Body of pancreas (tissue), 4 donors: ENCODE data around the gene USP54. TPM values are rescaled to one million over a fixed set of nuclear protein-coding genes. Genes with fewer than 3 reads are reported as not detected.

Experiments used
- ATAC-seq: fragments of 150-250 bp; one replicate; pipeline ENCODE4 v1.9.1; 2016
- DNase-seq, 4 donors: peaks; one replicate each; pipeline ENCODE4 v3.0.0-alpha.2; 2019
- H3K27ac ChIP-seq, 4 donors: fragments of 200-600 bp; sonication (generic); 1 replicate in 3 of 4; 2 replicates in 1 of 4; pipeline versions ENCODE4 v1.5.1 to v1.6.1; 2016 to 2019; ENCODE audit warnings: mild to moderate bottlenecking in 1 of 4, mixed read lengths in 1 of 4, moderate library complexity in 1 of 4
- H3K27me3 ChIP-seq, 2 donors: fragments of 200-600 bp; sonication (generic); one replicate each; pipeline ENCODE4 v1.6.0; 2016; ENCODE audit warnings: mild to moderate bottlenecking in 1 of 2
- H3K36me3 ChIP-seq, 2 donors: fragments of 200-600 bp; sonication (generic); replicated peaks in 1 of 2; 2 replicates each; pipeline ENCODE4 v1.5.1; 2016; ENCODE audit warnings: low read depth in 2 of 2; ENCODE audit not compliant: insufficient read depth in 1 of 2
- H3K4me1 ChIP-seq: fragments of 200-600 bp; sonication (generic); one replicate; pipeline ENCODE4 v1.6.0; 2016
- H3K4me3 ChIP-seq, 2 donors: fragments of 200-600 bp; sonication (generic); 1 replicate in 1 of 2; 2 replicates in 1 of 2; pipeline ENCODE4 v1.5.1; 2016 to 2019
- H3K9me3 ChIP-seq, 3 donors: fragments of 200-600 bp; sonication (generic); 1 replicate in 2 of 3; 2 replicates in 1 of 3; pipeline ENCODE4 v1.5.1; 2016
- POLR2A ChIP-seq, 3 donors: fragments of 450-650 bp; IDR thresholded peaks; one replicate each; pipeline ENCODE4 v1.6.1; 2016; ENCODE audit warnings: antibody characterized with exemption in 3 of 3, mild to moderate bottlenecking in 2 of 3
- WGBS, 2 donors: methylation state at CpG; one replicate each; pipeline ENCODE4 v1.1.5; 2017; 5-methylcytosine and 5-hydroxymethylcytosine counted together
- intact Hi-C: fragments of 100-400 bp; cut with DNase I; formaldehyde crosslinking; loops from one replicate; pipeline ENCODE4 v1.15.1; 2023
- total RNA-seq, 2 donors: library from RNA; depleted of rRNA; stranded (reverse); fragments of >200 nt; gene quantifications; one replicate each; pipeline ENCODE4 v1.1.0, GENCODE V29; 2016
- TF ChIP-seq, protein P1 (sequence below), 7 experiments: fragments of 450-650 bp in 4 of 7; fragments of 200-600 bp in 3 of 7; sonication (generic) in 3 of 7; IDR thresholded peaks; one replicate each; pipeline ENCODE4 v1.5.1; 2016 to 2019; ENCODE audit warnings: antibody characterized with exemption in 7 of 7

USP54 gene
- total RNA-seq, 2 donors from 2014 or later = 20.4 to 25.4 TPM

DNA sequence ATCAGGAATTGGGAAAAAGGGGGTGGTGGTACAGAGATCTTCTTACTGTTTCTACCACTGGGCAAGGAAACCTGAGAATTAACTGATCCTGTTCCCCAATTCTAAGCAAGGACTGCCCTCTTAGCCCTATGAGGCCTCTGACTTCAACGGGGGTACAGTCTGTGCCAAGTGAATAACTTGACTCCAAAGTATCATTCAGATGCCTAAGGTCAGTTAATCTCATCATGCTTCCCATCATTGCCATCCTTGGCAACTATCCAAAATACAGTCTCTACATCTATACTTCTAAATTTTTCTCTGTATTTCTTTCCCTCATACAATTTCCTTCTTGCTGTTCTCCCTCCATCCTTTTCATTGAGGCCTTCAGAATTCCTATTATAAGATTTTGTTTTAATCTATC, 105.8 kb downstream of the USP54 start:
- H3K9me3 ChIP-seq = no peaks in the 10 kb centered on the region
- ATAC-seq = no peak
- intact Hi-C loops = no loop called here

GRCh38 chr10:73480158-73480557, 111.0 kb downstream of the USP54 start:
- peaks cover 8 to 16% of the 10 kb centered on the region in 2 donors for H3K36me3 ChIP-seq
- no peaks in the 10 kb centered on the region for H3K27me3 ChIP-seq
- intact Hi-C loops = no loop called here
- no peaks in the 10 kb centered on the region for H3K9me3 ChIP-seq
- no peak for DNase-seq
- ATAC-seq = no peak
- no peak overlapping the region for H3K4me3 ChIP-seq
- TF ChIP-seq, protein P1, sequence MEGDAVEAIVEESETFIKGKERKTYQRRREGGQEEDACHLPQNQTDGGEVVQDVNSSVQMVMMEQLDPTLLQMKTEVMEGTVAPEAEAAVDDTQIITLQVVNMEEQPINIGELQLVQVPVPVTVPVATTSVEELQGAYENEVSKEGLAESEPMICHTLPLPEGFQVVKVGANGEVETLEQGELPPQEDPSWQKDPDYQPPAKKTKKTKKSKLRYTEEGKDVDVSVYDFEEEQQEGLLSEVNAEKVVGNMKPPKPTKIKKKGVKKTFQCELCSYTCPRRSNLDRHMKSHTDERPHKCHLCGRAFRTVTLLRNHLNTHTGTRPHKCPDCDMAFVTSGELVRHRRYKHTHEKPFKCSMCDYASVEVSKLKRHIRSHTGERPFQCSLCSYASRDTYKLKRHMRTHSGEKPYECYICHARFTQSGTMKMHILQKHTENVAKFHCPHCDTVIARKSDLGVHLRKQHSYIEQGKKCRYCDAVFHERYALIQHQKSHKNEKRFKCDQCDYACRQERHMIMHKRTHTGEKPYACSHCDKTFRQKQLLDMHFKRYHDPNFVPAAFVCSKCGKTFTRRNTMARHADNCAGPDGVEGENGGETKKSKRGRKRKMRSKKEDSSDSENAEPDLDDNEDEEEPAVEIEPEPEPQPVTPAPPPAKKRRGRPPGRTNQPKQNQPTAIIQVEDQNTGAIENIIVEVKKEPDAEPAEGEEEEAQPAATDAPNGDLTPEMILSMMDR (IDR thresholded peaks at IDR 0.05) = no peak
- TF ChIP-seq POLR2A (IDR thresholded peaks at IDR 0.05) = no peak
- no peak overlapping the region for H3K27ac ChIP-seq
- H3K4me1 ChIP-seq = no peaks in the 10 kb centered on the region
- WGBS, 2 donors = 87% methylated on average over 5 to 7 of the region's 7 CpGs

More for the DNA sequence above, 105.8 kb downstream of the USP54 start:
- DNase-seq = no peak
- TF ChIP-seq, protein P1 (IDR thresholded peaks at IDR 0.05) = no peak
- TF ChIP-seq POLR2A (IDR thresholded peaks at IDR 0.05) = no peak
- Histone ChIP-seq H3K36me3 (peaks cover 0 to 2% of the 10 kb centered on the region in 2 donors), H3K4me3 (no peak overlapping the region), H3K27me3 (no peaks in the 10 kb centered on the region), H3K4me1 (peaks cover 6% of the 10 kb centered on the region), H3K27ac (no peak overlapping the region)
- 70 to 78% methylated on average over 1 of the region's 1 CpG for WGBS, 2 donors

GRCh38 chr10:73478636-73479035, 112.5 kb downstream of the USP54 start:
- no peaks in the 10 kb centered on the region for H3K9me3 ChIP-seq
- no peak overlapping the region for H3K27ac ChIP-seq
- H3K27me3 ChIP-seq = no peaks in the 10 kb centered on the region
- TF ChIP-seq, protein P1 (IDR thresholded peaks at IDR 0.05) = no peak
- TF ChIP-seq POLR2A (IDR thresholded peaks at IDR 0.05) = no peak
- peaks cover 8 to 17% of the 10 kb centered on the region in 2 donors for H3K36me3 ChIP-seq
- intact Hi-C loops = no loop called here
- H3K4me3 ChIP-seq = no peak overlapping the region
- DNase-seq = no peak
- WGBS, 2 donors = 78 to 88% methylated on average over 3 of the region's 3 CpGs
- H3K4me1 ChIP-seq = no peaks in the 10 kb centered on the region
- ATAC-seq = no peak

DNA sequence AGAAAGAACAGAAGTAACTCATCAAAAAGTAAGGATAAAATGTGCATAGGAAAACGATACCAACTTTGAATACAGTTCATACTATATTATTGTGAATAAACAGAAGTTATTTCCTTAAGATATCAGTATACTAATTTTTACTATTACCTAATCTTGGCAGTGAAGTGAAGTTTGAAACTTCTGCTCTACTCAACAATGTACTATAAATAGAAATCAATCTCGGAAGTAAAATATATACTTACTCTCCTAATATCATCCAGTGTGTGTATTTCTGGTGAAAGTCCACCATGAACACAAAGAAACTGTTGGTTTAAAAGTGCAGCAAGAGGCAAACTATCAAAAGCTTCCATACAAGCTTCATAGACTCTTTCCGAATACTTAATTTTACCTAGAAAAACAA, 119.9 kb downstream of the USP54 start:
- ATAC-seq (no peak), DNase-seq (no peak)
- Histone ChIP-seq H3K27me3 (no peaks in the 10 kb centered on the region), H3K9me3 (no peaks in the 10 kb centered on the region), H3K4me1 (no peaks in the 10 kb centered on the region), H3K4me3 (no peak overlapping the region), H3K36me3 (peaks cover 13 to 24% of the 10 kb centered on the region in 2 donors), H3K27ac (no peak overlapping the region)
- WGBS, 2 donors = 55 to 63% methylated on average over 3 of the region's 3 CpGs
- intact Hi-C loops = no loop called here
- TF ChIP-seq, protein P1 (IDR thresholded peaks at IDR 0.05) = no peak
- TF ChIP-seq POLR2A (IDR thresholded peaks at IDR 0.05) = no peak

DNA sequence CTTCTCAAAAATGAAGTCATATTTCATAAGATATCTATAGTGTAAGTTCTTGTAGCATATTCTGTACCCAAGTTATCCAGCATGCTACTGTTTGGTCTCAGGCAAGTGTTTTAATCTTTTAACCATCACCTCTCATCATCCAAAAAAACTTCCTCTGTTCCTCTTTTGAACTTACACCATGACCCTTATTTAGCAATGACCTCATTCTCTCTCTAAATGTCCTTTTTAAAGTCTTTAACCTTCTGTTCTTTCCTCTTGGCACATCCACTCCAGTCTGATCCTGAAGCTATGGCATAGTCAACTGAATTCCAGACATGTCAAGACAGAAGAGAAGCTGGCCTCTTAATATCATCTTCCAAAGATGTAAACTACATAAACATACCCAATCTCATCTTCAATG, 121.6 kb downstream of the USP54 start:
- ATAC-seq (no peak), DNase-seq (no peak)
- TF ChIP-seq, protein P1 (IDR thresholded peaks at IDR 0.05) = no peak
- no peak for TF ChIP-seq POLR2A (IDR thresholded peaks at IDR 0.05)
- intact Hi-C loops = no loop called here
- no peak overlapping the region for H3K27ac ChIP-seq
- no peaks in the 10 kb centered on the region for H3K4me1 ChIP-seq
- H3K36me3 ChIP-seq = peaks cover 4 to 19% of the 10 kb centered on the region in 2 donors
- no peaks in the 10 kb centered on the region for H3K27me3 ChIP-seq
- no peak overlapping the region for H3K4me3 ChIP-seq
- H3K9me3 ChIP-seq = no peaks in the 10 kb centered on the region
